ENCODE data around the gene RBBP4. TPM values are rescaled to one million over a fixed set of nuclear protein-coding genes. Genes with fewer than 3 reads are reported as not detected.

The RBBP4 gene
- total RNA-seq, 2 donors from 2014 or later, result 521 to 678 TPM

DNA sequence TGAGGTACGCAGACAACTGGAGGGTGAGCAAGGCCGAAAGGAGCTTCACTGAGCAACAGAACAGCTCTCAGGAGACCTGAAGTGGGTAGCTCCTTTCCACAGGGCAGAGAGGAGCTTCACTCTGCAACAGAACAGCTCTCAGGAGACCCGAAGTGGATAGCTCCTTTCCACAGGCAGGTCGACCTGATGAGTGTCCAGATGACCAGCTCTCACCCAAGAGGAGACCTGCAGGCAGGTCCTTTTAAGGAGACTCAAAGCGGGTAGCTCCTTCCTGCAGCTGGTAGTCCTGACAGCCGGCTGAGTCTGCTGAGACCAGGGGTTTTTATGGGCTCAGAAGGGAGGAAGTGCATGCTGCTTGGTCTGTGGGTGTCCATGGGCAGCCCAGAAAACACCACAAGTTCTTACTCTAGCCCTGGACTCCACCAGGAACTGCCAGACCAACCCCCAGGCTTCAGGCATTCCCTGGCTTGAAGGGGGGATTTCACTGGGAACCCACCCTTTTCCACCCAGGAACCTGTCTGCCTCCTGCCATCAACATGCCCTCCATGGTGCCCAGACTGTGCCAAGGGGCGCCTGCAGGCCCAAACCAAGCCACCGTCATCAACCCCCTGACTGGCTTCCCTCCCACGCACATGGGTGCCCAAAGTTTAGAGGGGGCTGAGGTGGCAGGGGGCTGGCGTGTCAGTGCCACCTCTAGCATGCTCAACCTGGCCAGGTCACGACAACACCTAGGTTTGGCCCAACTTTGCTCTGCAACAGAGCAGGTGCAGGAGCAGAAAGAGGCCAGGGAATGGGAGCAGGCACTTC lies 44.2 kb upstream of the RBBP4 start:
- H3K4me3 Mint-ChIP-seq, result no peak overlapping the region
- no peak overlapping the region for H3K4me3 ChIP-seq (ENCODE audit: low read length)
- no peak overlapping the region for H3K9ac ChIP-seq (ENCODE audit: extremely low read depth, low read length, poor library complexity, severe bottlenecking)
- peaks cover 11% of the 10 kb centered on the region for H3K36me3 ChIP-seq (ENCODE audit: control insufficient read depth, insufficient read depth, low read length)
- no peaks in the 10 kb centered on the region for H3K27me3 ChIP-seq (ENCODE audit: control insufficient read depth, insufficient read depth, low read length, poor library complexity, severe bottlenecking)
- no peaks in the 10 kb centered on the region for H3K4me1 Mint-ChIP-seq
- DNase-seq, result no peak
- WGBS, 2 experiments (ENCODE audit: insufficient coverage in 1 of 2, insufficient read length in 1 of 2), result 90 to 92% methylated on average over 9 to 11 of the region's 11 CpGs
- TF ChIP-seq, protein P1, sequence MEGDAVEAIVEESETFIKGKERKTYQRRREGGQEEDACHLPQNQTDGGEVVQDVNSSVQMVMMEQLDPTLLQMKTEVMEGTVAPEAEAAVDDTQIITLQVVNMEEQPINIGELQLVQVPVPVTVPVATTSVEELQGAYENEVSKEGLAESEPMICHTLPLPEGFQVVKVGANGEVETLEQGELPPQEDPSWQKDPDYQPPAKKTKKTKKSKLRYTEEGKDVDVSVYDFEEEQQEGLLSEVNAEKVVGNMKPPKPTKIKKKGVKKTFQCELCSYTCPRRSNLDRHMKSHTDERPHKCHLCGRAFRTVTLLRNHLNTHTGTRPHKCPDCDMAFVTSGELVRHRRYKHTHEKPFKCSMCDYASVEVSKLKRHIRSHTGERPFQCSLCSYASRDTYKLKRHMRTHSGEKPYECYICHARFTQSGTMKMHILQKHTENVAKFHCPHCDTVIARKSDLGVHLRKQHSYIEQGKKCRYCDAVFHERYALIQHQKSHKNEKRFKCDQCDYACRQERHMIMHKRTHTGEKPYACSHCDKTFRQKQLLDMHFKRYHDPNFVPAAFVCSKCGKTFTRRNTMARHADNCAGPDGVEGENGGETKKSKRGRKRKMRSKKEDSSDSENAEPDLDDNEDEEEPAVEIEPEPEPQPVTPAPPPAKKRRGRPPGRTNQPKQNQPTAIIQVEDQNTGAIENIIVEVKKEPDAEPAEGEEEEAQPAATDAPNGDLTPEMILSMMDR (conservative IDR thresholded peaks at IDR 0.05), result no peak
- no peaks in the 10 kb centered on the region for H3K27me3 Mint-ChIP-seq (ENCODE audit: insufficient read depth)
- no peaks in the 10 kb centered on the region for H3K9me3 Mint-ChIP-seq
- H3K36me3 Mint-ChIP-seq (ENCODE audit: low read depth), result peaks cover 24% of the 10 kb centered on the region
- H3K9me3 ChIP-seq (ENCODE audit: control insufficient read depth, low read length), result no peaks in the 10 kb centered on the region
- no peak overlapping the region for H3K27ac Mint-ChIP-seq
- H3K4me1 ChIP-seq (ENCODE audit: control insufficient read depth, insufficient read depth, low read length), result no peaks in the 10 kb centered on the region
- no peak overlapping the region for H3K27ac ChIP-seq (ENCODE audit: low read depth, low read length)

DNA sequence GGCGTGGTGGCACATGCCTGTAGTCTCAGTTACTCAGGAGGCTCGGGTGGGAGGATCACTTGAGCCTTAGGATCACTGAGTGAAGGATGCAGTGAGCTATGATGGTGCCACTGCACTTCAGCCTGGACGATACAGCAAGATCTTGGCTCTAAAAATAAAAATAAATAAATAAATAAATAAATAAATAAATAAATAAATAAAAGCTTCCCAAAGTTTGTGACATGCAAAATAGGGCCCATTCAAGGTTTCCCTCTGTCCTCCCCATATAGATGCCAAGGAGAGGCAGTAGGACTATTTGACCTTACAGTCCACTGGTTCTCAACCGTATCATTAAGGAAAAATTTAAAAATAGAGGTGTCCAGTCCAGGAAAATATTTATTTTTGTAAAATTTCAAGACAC lies 41.8 kb upstream of the RBBP4 start:
- Mint-ChIP-seq H3K4me1 (peaks cover 8% of the 10 kb centered on the region), H3K27ac (no peak overlapping the region), H3K4me3 (no peak overlapping the region), H3K27me3 (ENCODE audit: insufficient read depth) (no peaks in the 10 kb centered on the region), H3K36me3 (ENCODE audit: low read depth) (peaks cover 14% of the 10 kb centered on the region), H3K9me3 (no peaks in the 10 kb centered on the region)
- no peaks in the 10 kb centered on the region for H3K9me3 ChIP-seq (ENCODE audit: control insufficient read depth, low read length)
- H3K4me3 ChIP-seq (ENCODE audit: low read length), result no peak overlapping the region
- TF ChIP-seq, protein P1 (conservative IDR thresholded peaks at IDR 0.05), result no peak
- peaks cover 3% of the 10 kb centered on the region for H3K36me3 ChIP-seq (ENCODE audit: control insufficient read depth, insufficient read depth, low read length)
- H3K4me1 ChIP-seq (ENCODE audit: control insufficient read depth, insufficient read depth, low read length), result no peaks in the 10 kb centered on the region
- no peaks in the 10 kb centered on the region for H3K27me3 ChIP-seq (ENCODE audit: control insufficient read depth, insufficient read depth, low read length, poor library complexity, severe bottlenecking)
- H3K9ac ChIP-seq (ENCODE audit: extremely low read depth, low read length, poor library complexity, severe bottlenecking), result no peak overlapping the region
- WGBS, 2 experiments (ENCODE audit: insufficient coverage in 1 of 2, insufficient read length in 1 of 2), result 96% methylated on average over 2 to 3 of the region's 4 CpGs
- H3K27ac ChIP-seq (ENCODE audit: low read depth, low read length), result no peak overlapping the region
- DNase-seq, result no peak

DNA sequence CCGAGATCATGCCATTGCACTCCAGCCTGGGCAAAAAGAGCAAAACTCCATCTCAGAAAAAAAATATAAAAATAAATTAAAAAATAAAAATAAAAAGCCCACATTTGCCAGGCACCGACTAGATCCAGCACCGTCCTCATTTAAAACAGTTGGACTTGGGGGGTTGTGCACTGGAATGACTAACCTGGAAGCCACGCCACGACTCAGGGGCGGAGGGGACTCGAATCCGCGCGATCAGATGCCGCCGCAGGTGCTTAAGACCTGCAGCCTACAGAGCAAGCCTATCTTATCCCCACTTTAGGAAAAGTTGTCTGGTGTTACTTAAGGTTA lies 39.2 kb upstream of the RBBP4 start:
- H3K27ac Mint-ChIP-seq, result peak overlapping the region; percentile 82

More for the DNA sequence above, 39.2 kb upstream of the RBBP4 start:
- H3K27ac ChIP-seq (ENCODE audit: low read depth, low read length), result no peak overlapping the region
- no peak overlapping the region for H3K9ac ChIP-seq (ENCODE audit: extremely low read depth, low read length, poor library complexity, severe bottlenecking)
- TF ChIP-seq, protein P1 (conservative IDR thresholded peaks at IDR 0.05), result no peak
- H3K4me1 Mint-ChIP-seq, result peaks cover 8% of the 10 kb centered on the region
- DNase-seq, result no peak
- H3K27me3 Mint-ChIP-seq (ENCODE audit: insufficient read depth), result no peaks in the 10 kb centered on the region
- H3K4me3 ChIP-seq (ENCODE audit: low read length), result peak overlapping the region; percentile 69
- WGBS, 2 experiments (ENCODE audit: insufficient coverage in 1 of 2, insufficient read length in 1 of 2), result 54 to 83% methylated on average over 3 to 11 of the region's 12 CpGs
- no peaks in the 10 kb centered on the region for H3K9me3 Mint-ChIP-seq
- H3K36me3 ChIP-seq (ENCODE audit: control insufficient read depth, insufficient read depth, low read length), result no peaks in the 10 kb centered on the region
- peaks cover 3% of the 10 kb centered on the region for H3K36me3 Mint-ChIP-seq (ENCODE audit: low read depth)
- no peaks in the 10 kb centered on the region for H3K4me1 ChIP-seq (ENCODE audit: control insufficient read depth, insufficient read depth, low read length)
- no peaks in the 10 kb centered on the region for H3K9me3 ChIP-seq (ENCODE audit: control insufficient read depth, low read length)
- no peaks in the 10 kb centered on the region for H3K27me3 ChIP-seq (ENCODE audit: control insufficient read depth, insufficient read depth, low read length, poor library complexity, severe bottlenecking)
- H3K4me3 Mint-ChIP-seq, result peak overlapping the region; percentile 65

Measured in endodermal cell (in vitro differentiated cells).